ENCODE measurements around the gene OCRL. TPM values are rescaled to one million over a fixed set of nuclear protein-coding genes. Genes with fewer than 3 reads are reported as not detected.

Gene OCRL
- total RNA-seq, 2 donors from 2014 or later = 16.7 to 77.1 TPM

DNA sequence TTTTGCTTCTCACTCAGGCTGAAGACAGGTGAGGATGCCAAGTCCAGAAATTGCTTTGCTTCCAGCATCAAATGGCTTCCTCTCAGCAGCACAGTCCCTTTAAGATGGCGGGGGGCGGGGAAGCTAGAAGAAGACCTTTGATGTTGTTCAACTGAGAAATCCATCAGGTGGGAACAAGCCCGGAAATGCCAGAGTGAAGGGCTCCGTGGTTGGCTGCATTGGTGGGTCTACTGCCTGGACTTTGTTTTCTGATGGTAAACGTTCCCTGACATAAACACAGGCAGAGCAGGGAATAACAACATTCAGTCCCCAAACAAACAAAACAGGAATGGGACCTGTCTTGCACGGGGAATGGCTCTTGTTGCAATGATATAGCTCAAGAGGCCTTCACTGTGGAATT lies 77.4 kb downstream of the OCRL start:
- no peak for DNase-seq (ENCODE audit: low spot score)
- Histone ChIP-seq H3K27me3 (replicated peaks; ENCODE audit: insufficient read depth) (no peaks in the 10 kb centered on the region), H3K9me3 (no peaks in the 10 kb centered on the region), H3K4me3 (no peak overlapping the region), H3K4me1 (replicated peaks) (no peaks in the 10 kb centered on the region), H3K36me3 (no peaks in the 10 kb centered on the region), H3K27ac (no peak overlapping the region)
- 73% methylated on average over 5 of the region's 6 CpGs for WGBS
- no peak for TF ChIP-seq CTCF (IDR thresholded peaks at IDR 0.05)
- no peak for TF ChIP-seq POLR2AphosphoS5 (IDR thresholded peaks at IDR 0.05)
- intact Hi-C loops (cut with DNase I) = no loop called here

GRCh38 chrX:129618997-129619396 lies 78.9 kb downstream of the OCRL start:
- intact Hi-C loops (cut with DNase I) = no loop called here
- DNase-seq (ENCODE audit: low spot score) = no peak
- no peaks in the 10 kb centered on the region for H3K36me3 ChIP-seq
- H3K27me3 ChIP-seq (replicated peaks; ENCODE audit: insufficient read depth) = no peaks in the 10 kb centered on the region
- no peak overlapping the region for H3K27ac ChIP-seq
- H3K4me3 ChIP-seq = no peak overlapping the region
- no peaks in the 10 kb centered on the region for H3K4me1 ChIP-seq (replicated peaks)
- no peaks in the 10 kb centered on the region for H3K9me3 ChIP-seq
- WGBS = 88% methylated on average over 4 of the region's 4 CpGs
- no peak for TF ChIP-seq POLR2A (IDR thresholded peaks at IDR 0.05)
- no peak for TF ChIP-seq CTCF (IDR thresholded peaks at IDR 0.05)
- no peak for TF ChIP-seq POLR2AphosphoS5 (IDR thresholded peaks at IDR 0.05)

- intact Hi-C loops (cut with DNase I) = no loop called here
- Histone ChIP-seq H3K27ac (no peak overlapping the region), H3K36me3 (no peaks in the 10 kb centered on the region), H3K4me1 (replicated peaks) (no peaks in the 10 kb centered on the region), H3K9me3 (no peaks in the 10 kb centered on the region), H3K4me3 (no peak overlapping the region), H3K27me3 (replicated peaks; ENCODE audit: insufficient read depth) (no peaks in the 10 kb centered on the region)
- TF ChIP-seq POLR2A (IDR thresholded peaks at IDR 0.05) (no peak), POLR2AphosphoS5 (IDR thresholded peaks at IDR 0.05) (no peak), CTCF (IDR thresholded peaks at IDR 0.05) (no peak)
- 60% methylated on average over 10 of the region's 10 CpGs for whole genome bisulfite sequencing
- DNase-seq (ENCODE audit: low spot score) = no peak
These were observed 82.8 kb downstream of the OCRL start for GRCh38 chrX:129622757-129623301.

- Histone ChIP-seq H3K9me3 (no peaks in the 10 kb centered on the region), H3K4me3 (no peak overlapping the region), H3K4me1 (replicated peaks) (no peaks in the 10 kb centered on the region), H3K27me3 (replicated peaks; ENCODE audit: insufficient read depth) (no peaks in the 10 kb centered on the region), H3K36me3 (no peaks in the 10 kb centered on the region), H3K27ac (no peak overlapping the region)
- DNase-seq (ENCODE audit: low spot score) = no peak
- intact Hi-C loops (cut with DNase I) = no loop called here
- 4% methylated on average over 3 of the region's 3 CpGs for WGBS
- TF ChIP-seq POLR2A (IDR thresholded peaks at IDR 0.05) (no peak), POLR2AphosphoS5 (IDR thresholded peaks at IDR 0.05) (no peak), CTCF (IDR thresholded peaks at IDR 0.05) (no peak)
These were observed 86.0 kb downstream of the OCRL start for GRCh38 chrX:129626026-129626425.

DNA sequence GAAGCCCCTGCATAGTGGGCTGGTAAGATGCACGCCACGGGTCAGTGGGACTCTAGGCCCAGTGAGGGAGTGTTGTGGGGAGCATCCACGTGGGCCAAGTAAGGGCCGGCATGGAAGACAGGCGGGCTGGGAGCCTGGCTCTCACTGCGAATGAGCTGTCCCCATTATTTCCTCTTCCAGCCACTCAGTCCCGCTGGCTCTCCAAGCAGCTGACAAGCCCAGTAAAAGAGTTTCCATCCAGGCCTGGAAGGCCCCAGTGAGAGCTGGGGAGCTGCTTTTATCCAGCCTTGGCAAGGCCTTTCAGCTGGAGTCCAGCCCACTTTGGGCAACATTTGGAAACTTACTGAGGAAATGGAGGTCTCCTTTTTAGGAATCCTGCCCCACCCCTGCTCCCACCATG lies 89.8 kb downstream of the OCRL start:
- Histone ChIP-seq H3K36me3 (no peaks in the 10 kb centered on the region), H3K4me1 (replicated peaks) (no peaks in the 10 kb centered on the region), H3K9me3 (no peaks in the 10 kb centered on the region), H3K4me3 (no peak overlapping the region), H3K27me3 (replicated peaks; ENCODE audit: insufficient read depth) (no peaks in the 10 kb centered on the region), H3K27ac (no peak overlapping the region)
- intact Hi-C loops (cut with DNase I) = loop anchor here (10.0 kb wide), 1 partner anchor 195 kb away; no protein-coding TSS in a partner anchor
- TF ChIP-seq POLR2A (IDR thresholded peaks at IDR 0.05) (no peak), POLR2AphosphoS5 (IDR thresholded peaks at IDR 0.05) (no peak), CTCF (IDR thresholded peaks at IDR 0.05) (no peak)
- DNase-seq (ENCODE audit: low spot score) = no peak
- 36% methylated on average over 7 of the region's 7 CpGs for WGBS

Measured in prostate gland (tissue), 2 donors.